ENCODE measurements around the gene STK32B.

- TF ChIP-seq CTCF (conservative IDR thresholded peaks at IDR 0.05; ENCODE audit: low read depth in 2 of 2) (no peak), EZH2 (IDR thresholded peaks at IDR 0.05; ENCODE audit: low read depth, unreplicated experiment) (no peak), ZNF114 (CRISPR knock-in tag; IDR thresholded peaks at IDR 0.05) (no peak), POLR2AphosphoS5 (IDR thresholded peaks at IDR 0.05; ENCODE audit: low read depth) (no peak), CREB1 (CRISPR knock-in tag; IDR thresholded peaks at IDR 0.05; ENCODE audit: low read depth) (no peak), EZH2phosphoT487 (IDR thresholded peaks at IDR 0.05; ENCODE audit: unreplicated experiment) (no peak), JUNB (IDR thresholded peaks at IDR 0.05; ENCODE audit: unreplicated experiment) (no peak)
Observed at GRCh38 chr4:5012244-5012898, 38.9 kb upstream of the STK32B start.
